Measurements from ENCODE around the gene MRPL41. TPM values are rescaled to one million over a fixed set of nuclear protein-coding genes. Genes with fewer than 3 reads are reported as not detected.
A peak's percentile ranks its signal among the peaks of the same experiment; 100 is the strongest.

The MRPL41 gene
- total RNA-seq, 1 experiment from 2014 or later: 46.9 TPM

GRCh38 chr9:137580209-137580953, 28.7 kb downstream of the MRPL41 start:
- Histone ChIP-seq H3K79me2 (ENCODE audit: low read length) (peaks cover 36% of the 10 kb centered on the region), H3K9me3 (ENCODE audit: low read length) (no peaks in the 10 kb centered on the region)

GRCh38 chr9:137580954-137581322, 29.3 kb downstream of the MRPL41 start:
- H3K27me3 ChIP-seq (ENCODE audit: low read length): no peaks in the 10 kb centered on the region
- H3K36me3 ChIP-seq (ENCODE audit: insufficient read depth, low read length): peaks cover 12% of the 10 kb centered on the region
- DNase-seq: no peak
- H3K4me1 ChIP-seq (ENCODE audit: low read length): peaks cover 21% of the 10 kb centered on the region
- H3K27ac ChIP-seq (ENCODE audit: low read length): no peak overlapping the region
- H3K79me2 ChIP-seq (ENCODE audit: low read length): peaks cover 30% of the 10 kb centered on the region
- H3K9me3 ChIP-seq (ENCODE audit: low read length): no peaks in the 10 kb centered on the region
- H3K9me2 ChIP-seq (replicated peaks; ENCODE audit: insufficient read depth, low read length): no peaks in the 10 kb centered on the region
- H3K4me3 ChIP-seq (ENCODE audit: low read length): no peak overlapping the region
- H3K9ac ChIP-seq (ENCODE audit: low read length): no peak overlapping the region
- peaks cover 18% of the 10 kb centered on the region for H4K20me1 ChIP-seq (ENCODE audit: insufficient read depth, low read depth, low read length)
- H3K4me2 ChIP-seq (ENCODE audit: low read depth, low read length, poor library complexity, severe bottlenecking): no peak overlapping the region
- H2AFZ ChIP-seq (ENCODE audit: low read length): no peak overlapping the region

More at GRCh38 chr9:137580209-137580953, 28.7 kb downstream of the MRPL41 start:
- Histone ChIP-seq H3K27ac (ENCODE audit: low read length) (no peak overlapping the region), H3K9ac (ENCODE audit: low read length) (no peak overlapping the region), H3K27me3 (ENCODE audit: low read length) (no peaks in the 10 kb centered on the region), H2AFZ (ENCODE audit: low read length) (no peak overlapping the region), H3K4me1 (ENCODE audit: low read length) (peaks cover 23% of the 10 kb centered on the region), H4K20me1 (ENCODE audit: insufficient read depth, low read depth, low read length) (peaks cover 18% of the 10 kb centered on the region), H3K9me2 (replicated peaks; ENCODE audit: insufficient read depth, low read length) (no peaks in the 10 kb centered on the region), H3K4me3 (ENCODE audit: low read length) (no peak overlapping the region), H3K36me3 (ENCODE audit: insufficient read depth, low read length) (peaks cover 16% of the 10 kb centered on the region), H3K4me2 (ENCODE audit: low read depth, low read length, poor library complexity, severe bottlenecking) (no peak overlapping the region)
- peak; percentile 54 for DNase-seq

- Histone ChIP-seq H3K79me2 (ENCODE audit: low read length) (peaks cover 25% of the 10 kb centered on the region), H3K27ac (ENCODE audit: low read length) (no peak overlapping the region), H3K4me2 (ENCODE audit: low read depth, low read length, poor library complexity, severe bottlenecking) (no peak overlapping the region), H4K20me1 (ENCODE audit: insufficient read depth, low read depth, low read length) (peaks cover 18% of the 10 kb centered on the region; the same call in 1 of the 2 replicates), H3K36me3 (ENCODE audit: insufficient read depth, low read length) (peaks cover 6% of the 10 kb centered on the region), H3K4me3 (ENCODE audit: low read length) (no peak overlapping the region), H3K4me1 (ENCODE audit: low read length) (peaks cover 15% of the 10 kb centered on the region), H3K9me3 (ENCODE audit: low read length) (no peaks in the 10 kb centered on the region), H3K27me3 (ENCODE audit: low read length) (no peaks in the 10 kb centered on the region), H3K9me2 (replicated peaks; ENCODE audit: insufficient read depth, low read length) (no peaks in the 10 kb centered on the region), H2AFZ (ENCODE audit: low read length) (no peak overlapping the region), H3K9ac (ENCODE audit: low read length) (no peak overlapping the region)
- DNase-seq: no peak
Observed at GRCh38 chr9:137581361-137582285, 29.9 kb downstream of the MRPL41 start.

- DNase-seq: peak; percentile 72
- peaks cover 7% of the 10 kb centered on the region for H3K4me1 ChIP-seq (ENCODE audit: low read length)
- H3K27me3 ChIP-seq (ENCODE audit: low read length): no peaks in the 10 kb centered on the region
- no peak overlapping the region for H2AFZ ChIP-seq (ENCODE audit: low read length)
- H3K9ac ChIP-seq (ENCODE audit: low read length): no peak overlapping the region
- H3K27ac ChIP-seq (ENCODE audit: low read length): no peak overlapping the region
- no peak overlapping the region for H3K4me3 ChIP-seq (ENCODE audit: low read length)
- H3K79me2 ChIP-seq (ENCODE audit: low read length): peaks cover 23% of the 10 kb centered on the region
- peaks cover 17% of the 10 kb centered on the region; the same call in 1 of the 2 replicates for H4K20me1 ChIP-seq (ENCODE audit: insufficient read depth, low read depth, low read length)
- no peak overlapping the region for H3K4me2 ChIP-seq (ENCODE audit: low read depth, low read length, poor library complexity, severe bottlenecking)
- H3K9me3 ChIP-seq (ENCODE audit: low read length): no peaks in the 10 kb centered on the region
- no peaks in the 10 kb centered on the region for H3K9me2 ChIP-seq (replicated peaks; ENCODE audit: insufficient read depth, low read length)
- H3K36me3 ChIP-seq (ENCODE audit: insufficient read depth, low read length): peaks cover 8% of the 10 kb centered on the region
Observed at GRCh38 chr9:137582286-137582860, 30.7 kb downstream of the MRPL41 start.

GRCh38 chr9:137583347-137583746, 31.7 kb downstream of the MRPL41 start:
- Histone ChIP-seq H3K36me3 (ENCODE audit: insufficient read depth, low read length) (peaks cover 18% of the 10 kb centered on the region), H3K4me3 (ENCODE audit: low read length) (no peak overlapping the region), H3K4me2 (ENCODE audit: low read depth, low read length, poor library complexity, severe bottlenecking) (no peak overlapping the region), H2AFZ (ENCODE audit: low read length) (no peak overlapping the region), H3K9me3 (ENCODE audit: low read length) (no peaks in the 10 kb centered on the region), H3K9ac (ENCODE audit: low read length) (no peak overlapping the region), H3K9me2 (replicated peaks; ENCODE audit: insufficient read depth, low read length) (no peaks in the 10 kb centered on the region), H4K20me1 (ENCODE audit: insufficient read depth, low read depth, low read length) (peaks cover 12% of the 10 kb centered on the region; the same call in 1 of the 2 replicates), H3K27me3 (ENCODE audit: low read length) (no peaks in the 10 kb centered on the region), H3K4me1 (ENCODE audit: low read length) (0 out of 2 replicates have a peak, but pooled peaks cover 2% of the 10 kb centered on the region), H3K79me2 (ENCODE audit: low read length) (peaks cover 23% of the 10 kb centered on the region), H3K27ac (ENCODE audit: low read length) (no peak overlapping the region)
- DNase-seq: no peak

- Histone ChIP-seq H4K20me1 (ENCODE audit: insufficient read depth, low read depth, low read length) (peaks cover 18% of the 10 kb centered on the region), H3K27me3 (ENCODE audit: low read length) (no peaks in the 10 kb centered on the region), H3K79me2 (ENCODE audit: low read length) (peaks cover 25% of the 10 kb centered on the region), H3K36me3 (ENCODE audit: insufficient read depth, low read length) (peaks cover 24% of the 10 kb centered on the region), H3K9me2 (replicated peaks; ENCODE audit: insufficient read depth, low read length) (no peaks in the 10 kb centered on the region), H3K9ac (ENCODE audit: low read length) (no peak overlapping the region), H3K9me3 (ENCODE audit: low read length) (no peaks in the 10 kb centered on the region), H3K27ac (ENCODE audit: low read length) (no peak overlapping the region), H2AFZ (ENCODE audit: low read length) (no peak overlapping the region), H3K4me3 (ENCODE audit: low read length) (no peak overlapping the region), H3K4me2 (ENCODE audit: low read depth, low read length, poor library complexity, severe bottlenecking) (no peak overlapping the region), H3K4me1 (ENCODE audit: low read length) (peaks cover 7% of the 10 kb centered on the region)
- DNase-seq: no peak
Observed at GRCh38 chr9:137583957-137584356, 32.3 kb downstream of the MRPL41 start.

GRCh38 chr9:137586854-137587253, 35.2 kb downstream of the MRPL41 start:
- Histone ChIP-seq H3K36me3 (ENCODE audit: insufficient read depth, low read length) (peaks cover 24% of the 10 kb centered on the region; the same call in 1 of the 2 replicates), H3K4me2 (ENCODE audit: low read depth, low read length, poor library complexity, severe bottlenecking) (no peak overlapping the region)

GRCh38 chr9:137588311-137588710, 36.6 kb downstream of the MRPL41 start:
- Histone ChIP-seq H3K9me3 (ENCODE audit: low read length) (no peaks in the 10 kb centered on the region), H3K27me3 (ENCODE audit: low read length) (no peaks in the 10 kb centered on the region), H3K4me3 (ENCODE audit: low read length) (no peak overlapping the region), H3K4me1 (ENCODE audit: low read length) (peaks cover 16% of the 10 kb centered on the region), H3K4me2 (ENCODE audit: low read depth, low read length, poor library complexity, severe bottlenecking) (peak overlapping the region; percentile 93), H3K9ac (ENCODE audit: low read length) (peak overlapping the region; percentile 98), H4K20me1 (ENCODE audit: insufficient read depth, low read depth, low read length) (peaks cover 20% of the 10 kb centered on the region), H2AFZ (ENCODE audit: low read length) (no peak overlapping the region), H3K36me3 (ENCODE audit: insufficient read depth, low read length) (peaks cover 24% of the 10 kb centered on the region; the same call in 1 of the 2 replicates), H3K9me2 (replicated peaks; ENCODE audit: insufficient read depth, low read length) (no peaks in the 10 kb centered on the region), H3K27ac (ENCODE audit: low read length) (no peak overlapping the region), H3K79me2 (ENCODE audit: low read length) (peaks cover 34% of the 10 kb centered on the region)
- no peak for DNase-seq

More at GRCh38 chr9:137586854-137587253, 35.2 kb downstream of the MRPL41 start:
- H3K27ac ChIP-seq (ENCODE audit: low read length): no peak overlapping the region
- H3K4me3 ChIP-seq (ENCODE audit: low read length): no peak overlapping the region
- H3K9me3 ChIP-seq (ENCODE audit: low read length): no peaks in the 10 kb centered on the region
- H3K9me2 ChIP-seq (replicated peaks; ENCODE audit: insufficient read depth, low read length): no peaks in the 10 kb centered on the region
- H2AFZ ChIP-seq (ENCODE audit: low read length): no peak overlapping the region
- peaks cover 34% of the 10 kb centered on the region for H3K79me2 ChIP-seq (ENCODE audit: low read length)
- H3K27me3 ChIP-seq (ENCODE audit: low read length): no peaks in the 10 kb centered on the region
- peaks cover 16% of the 10 kb centered on the region for H3K4me1 ChIP-seq (ENCODE audit: low read length)
- H3K9ac ChIP-seq (ENCODE audit: low read length): no peak overlapping the region
- peaks cover 22% of the 10 kb centered on the region for H4K20me1 ChIP-seq (ENCODE audit: insufficient read depth, low read depth, low read length)
- no peak for DNase-seq
